Keratinocyte (primary cell): ENCODE measurements around the gene SLC25A43. TPM values are rescaled to one million over a fixed set of nuclear protein-coding genes. Genes with fewer than 3 reads are reported as not detected.
"Not testable (repeated sequence)": the region's sequence is repeated elsewhere in the genome, so short reads cannot be mapped to it uniquely, and the experiment has no call there.

ENCODE experiments used
- DNase-seq: peaks from one replicate; pipeline ENCODE4 v3.0.0-alpha.2; 2011; ENCODE audit warnings: low read depth, missing footprints, low spot score
- FAIRE-seq: peaks from 2 replicates; lab custom pipeline; 2011; peaks lifted over from hg19 to GRCh38; lab: Jason Lieb, UNC
- H2AFZ ChIP-seq: 2 replicates; pipeline ENCODE4 v1.6.0; 2012; ENCODE audit warnings: low read length, control low read depth, inconsistent platforms; ENCODE audit not compliant: control insufficient read depth
- H3K27ac ChIP-seq: 2 replicates; pipeline ENCODE4 v1.5.1; 2011; ENCODE audit warnings: low read length; ENCODE audit not compliant: control insufficient read depth, insufficient read depth
- H3K27me3 ChIP-seq: 3 replicates; pipeline ENCODE4 v1.6.0; 2011; ENCODE audit warnings: low read length; ENCODE audit not compliant: control insufficient read depth, insufficient read depth; ENCODE audit errors: extremely low read depth
- H3K36me3 ChIP-seq, 2 experiments: 2 replicates in 1 of 2; 3 replicates in 1 of 2; pipeline ENCODE4 v1.5.1; 2011; ENCODE audit warnings: low read length in 2 of 2, mild to moderate bottlenecking in 1 of 2; ENCODE audit not compliant: control insufficient read depth in 2 of 2, insufficient read depth in 2 of 2; ENCODE audit errors: extremely low read depth in 1 of 2
- H3K4me1 ChIP-seq: 3 replicates; pipeline ENCODE4 v1.5.1; 2011; ENCODE audit warnings: low read length; ENCODE audit not compliant: control insufficient read depth, insufficient read depth; ENCODE audit errors: extremely low read depth
- H3K4me2 ChIP-seq: 3 replicates; pipeline ENCODE4 v1.6.0; 2011; ENCODE audit warnings: low read depth, low read length; ENCODE audit not compliant: control insufficient read depth, insufficient read depth; ENCODE audit errors: extremely low read depth
- H3K4me3 ChIP-seq, 3 experiments: fragments of 200-600 bp in 1 of 3; sonication (generic) in 1 of 3; 2 replicates in 2 of 3; 3 replicates in 1 of 3; pipeline ENCODE4 v1.5.1; 2011 to 2016; ENCODE audit warnings: low read length in 3 of 3, mild to moderate bottlenecking in 3 of 3, control low read depth in 2 of 3, inconsistent platforms in 1 of 3, low read depth in 1 of 3, mixed read lengths in 1 of 3, mixed run types in 1 of 3, moderate library complexity in 1 of 3; ENCODE audit not compliant: control insufficient read depth in 2 of 3, insufficient read depth in 2 of 3; ENCODE audit errors: extremely low read depth in 1 of 3
- H3K79me2 ChIP-seq: 2 replicates; pipeline ENCODE4 v1.6.0; 2012; ENCODE audit warnings: low read length; ENCODE audit not compliant: control insufficient read depth, insufficient read depth
- H3K9ac ChIP-seq: 3 replicates; pipeline ENCODE4 v1.6.0; 2011; ENCODE audit warnings: low read length; ENCODE audit not compliant: control insufficient read depth, insufficient read depth; ENCODE audit errors: extremely low read depth
- H3K9me1 ChIP-seq: 3 replicates; pipeline ENCODE4 v1.6.0; 2011; ENCODE audit warnings: low read length; ENCODE audit not compliant: control insufficient read depth, insufficient read depth; ENCODE audit errors: extremely low read depth
- H3K9me3 ChIP-seq: 2 replicates; pipeline ENCODE4 v1.5.1; 2012; ENCODE audit warnings: low read depth, low read length; ENCODE audit not compliant: control insufficient read depth
- H4K20me1 ChIP-seq: 3 replicates; pipeline ENCODE4 v1.6.0; 2011; ENCODE audit warnings: low read length; ENCODE audit not compliant: control insufficient read depth, insufficient read depth; ENCODE audit errors: extremely low read depth
- EZH2 ChIP-seq: IDR thresholded peaks from one replicate; pipeline ENCODE4 v1.6.1; 2012; ENCODE audit warnings: inconsistent platforms, mild to moderate bottlenecking, low read length, moderate library complexity
- dilution Hi-C: fragments of 300-500 bp; cut with MboI; formaldehyde crosslinking; loops from one replicate; pipeline ENCODE4 v1.7.0; 2020; ENCODE audit warnings: low sequenced_read_pairs; ENCODE audit not compliant: extremely low pct_ligation_motif_present
- polyA plus RNA-seq, 5 experiments: library from polyadenylated mRNA; depleted of rRNA in 3 of 5; stranded (reverse) in 3 of 5; stranded (forward) in 1 of 5; unstranded in 1 of 5; fragments of >200 nt; gene quantifications; 1 replicate in 1 of 5; 2 replicates in 3 of 5; 3 replicates in 1 of 5; pipeline versions ENCODE4 v1.2.1 to v1.2.3, GENCODE V29; 2011 to 2012; ENCODE audit warnings: missing spikeins in 2 of 5, low read depth in 1 of 5, low replicate concordance in 1 of 5
- TF ChIP-seq, protein P1 (sequence below), 3 experiments: IDR thresholded peaks in 1 of 3; conservative IDR thresholded peaks in 1 of 3; optimal IDR thresholded peaks in 1 of 3; 2 replicates in 2 of 3; 3 replicates in 1 of 3; pipeline versions ENCODE3 to v1.5.1; 2011; ENCODE audit warnings: low read length in 3 of 3, mild to moderate bottlenecking in 3 of 3, moderate library complexity in 2 of 3, control low read depth in 1 of 3, inconsistent platforms in 1 of 3; ENCODE audit not compliant: insufficient read depth in 2 of 3; ENCODE audit errors: extremely low read depth in 1 of 3

SLC25A43 gene
- polyA plus RNA-seq, 1 donor (not counting 4 experiments of a cell fraction or from before 2014, with no cell fraction given) = 23.0 TPM

GRCh38 chrX:119492463-119492862 lies 93.3 kb downstream of the SLC25A43 start:
- Histone ChIP-seq H3K4me2 (no peak overlapping the region), H3K9me1 (no peaks in the 10 kb centered on the region), H3K27me3 (no peaks in the 10 kb centered on the region), H3K79me2 (no peaks in the 10 kb centered on the region), H3K36me3 (no peaks in the 10 kb centered on the region), H2AFZ (no peak overlapping the region), H3K9me3 (no peaks in the 10 kb centered on the region), H3K27ac (no peak overlapping the region), H3K4me3 (no peak overlapping the region), H4K20me1 (no peaks in the 10 kb centered on the region), H3K4me1 (peaks cover 21% of the 10 kb centered on the region), H3K9ac (no peak overlapping the region)
- DNase-seq (no peak), FAIRE-seq (no peak)
- dilution Hi-C loops = no loop called here
- no peak for TF ChIP-seq EZH2
- TF ChIP-seq, protein P1, sequence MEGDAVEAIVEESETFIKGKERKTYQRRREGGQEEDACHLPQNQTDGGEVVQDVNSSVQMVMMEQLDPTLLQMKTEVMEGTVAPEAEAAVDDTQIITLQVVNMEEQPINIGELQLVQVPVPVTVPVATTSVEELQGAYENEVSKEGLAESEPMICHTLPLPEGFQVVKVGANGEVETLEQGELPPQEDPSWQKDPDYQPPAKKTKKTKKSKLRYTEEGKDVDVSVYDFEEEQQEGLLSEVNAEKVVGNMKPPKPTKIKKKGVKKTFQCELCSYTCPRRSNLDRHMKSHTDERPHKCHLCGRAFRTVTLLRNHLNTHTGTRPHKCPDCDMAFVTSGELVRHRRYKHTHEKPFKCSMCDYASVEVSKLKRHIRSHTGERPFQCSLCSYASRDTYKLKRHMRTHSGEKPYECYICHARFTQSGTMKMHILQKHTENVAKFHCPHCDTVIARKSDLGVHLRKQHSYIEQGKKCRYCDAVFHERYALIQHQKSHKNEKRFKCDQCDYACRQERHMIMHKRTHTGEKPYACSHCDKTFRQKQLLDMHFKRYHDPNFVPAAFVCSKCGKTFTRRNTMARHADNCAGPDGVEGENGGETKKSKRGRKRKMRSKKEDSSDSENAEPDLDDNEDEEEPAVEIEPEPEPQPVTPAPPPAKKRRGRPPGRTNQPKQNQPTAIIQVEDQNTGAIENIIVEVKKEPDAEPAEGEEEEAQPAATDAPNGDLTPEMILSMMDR (optimal IDR thresholded peaks at IDR 0.05 in 1 of 3, IDR thresholded peaks at IDR 0.05 in 1 of 3, conservative IDR thresholded peaks at IDR 0.05 in 1 of 3; ENCODE audit: extremely low read depth in 1 of 3, insufficient read depth in 2 of 3, low read length in 3 of 3) = no peak

DNA sequence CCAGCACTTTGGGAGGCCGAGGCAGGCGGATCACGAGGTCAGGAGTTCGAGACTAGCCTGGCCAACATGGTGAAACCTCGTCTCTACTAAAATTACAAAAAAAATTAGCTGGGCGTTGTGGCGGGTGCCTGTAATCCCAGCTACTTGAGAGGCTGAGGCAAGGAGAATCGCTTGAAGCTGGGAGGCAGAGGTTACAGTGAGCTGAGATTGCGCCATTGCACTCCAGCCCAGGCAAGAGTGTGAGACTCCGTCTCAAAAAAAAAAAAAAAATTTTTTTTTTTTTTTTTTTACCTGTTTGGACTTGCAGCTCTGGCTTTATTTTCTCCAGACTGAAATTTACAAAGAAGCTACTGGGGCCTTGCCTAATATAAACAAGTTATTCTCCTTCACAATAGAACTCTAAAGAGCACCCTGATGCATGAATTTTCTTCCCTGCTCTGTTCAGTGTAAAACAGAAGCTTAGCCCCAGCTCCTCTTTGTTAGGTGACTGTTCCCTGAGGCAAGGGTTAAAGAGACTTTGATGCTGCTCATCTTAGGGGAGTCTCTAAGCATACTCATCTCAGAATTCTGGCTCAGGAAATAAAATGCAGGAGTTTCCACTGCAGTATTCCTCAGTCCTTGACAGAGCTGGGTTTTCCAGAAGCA lies 94.8 kb downstream of the SLC25A43 start:
- peak overlapping the region; percentile 46 for H3K4me2 ChIP-seq
- not testable (repeated sequence) for DNase-seq

More for the DNA sequence above, 94.8 kb downstream of the SLC25A43 start:
- peak overlapping the region; percentile 71 for H3K27ac ChIP-seq
- H2AFZ ChIP-seq = peak overlapping the region; percentile 10
- H3K27me3 ChIP-seq, H3K9me1 ChIP-seq, H3K9me3 ChIP-seq, dilution Hi-C loops, H3K79me2 ChIP-seq, FAIRE-seq, H4K20me1 ChIP-seq, H3K36me3 ChIP-seq: not testable (repeated sequence)
- peaks cover 21% of the 10 kb centered on the region for H3K4me1 ChIP-seq
- H3K9ac ChIP-seq = peak overlapping the region; percentile 48
- H3K4me3 ChIP-seq = peak overlapping the region in 1 of 3 experiments; percentile 9
